ENCODE results near the gene CENPS.
"Not testable (repeated sequence)": the region's sequence is repeated elsewhere in the genome, so short reads cannot be mapped to it uniquely, and the experiment has no call there.

The CENPS gene

GRCh38 chr1:10456661-10457060 lies 26.4 kb downstream of the CENPS start:
- DNase-seq: no peak

GRCh38 chr1:10457462-10457861 lies 27.2 kb downstream of the CENPS start:
- DNase-seq: not testable (repeated sequence)

GRCh38 chr1:10457875-10458274 lies 27.6 kb downstream of the CENPS start:
- DNase-seq: no peak

- DNase-seq: peak; percentile 89
Measured at GRCh38 chr1:10459184-10459583, 29.0 kb downstream of the CENPS start.

GRCh38 chr1:10467078-10467477 lies 36.8 kb downstream of the CENPS start:
- DNase-seq: no peak

- DNase-seq: no peak
Measured at GRCh38 chr1:10470043-10470442, 39.8 kb downstream of the CENPS start.

GRCh38 chr1:10471411-10472219 lies 41.4 kb downstream of the CENPS start:
- DNase-seq: peak; percentile 1

- peak; percentile 94 for DNase-seq
Measured at GRCh38 chr1:10472220-10473144, 42.2 kb downstream of the CENPS start, which contains the start of gene DFFA. TSS of gene DFFA (minus strand) at chr1:10472529. CDS start at chr1:10472458, 71 bp downstream.

GRCh38 chr1:10473145-10473765 lies 43.0 kb downstream of the CENPS start:
- DNase-seq: no peak

GRCh38 chr1:10474309-10474612 lies 44.0 kb downstream of the CENPS start:
- not testable (repeated sequence) for DNase-seq

- DNase-seq: peak; percentile 91
Measured at GRCh38 chr1:10474613-10475507, 44.6 kb downstream of the CENPS start, which contains the start of gene PEX14. TSS of gene PEX14 (plus strand) at chr1:10474950. CDS start at chr1:10474967, 17 bp downstream.

- no peak for DNase-seq
Measured at GRCh38 chr1:10475510-10475909, 45.3 kb downstream of the CENPS start.

GRCh38 chr1:10479296-10479695 lies 49.1 kb downstream of the CENPS start:
- DNase-seq: no peak

- no peak for DNase-seq
Measured at GRCh38 chr1:10480614-10481013, 50.4 kb downstream of the CENPS start.

GRCh38 chr1:10484521-10484920 lies 54.3 kb downstream of the CENPS start:
- DNase-seq: no peak

GRCh38 chr1:10489291-10490055 lies 59.2 kb downstream of the CENPS start:
- DNase-seq: no peak

GRCh38 chr1:10490286-10490970 lies 60.2 kb downstream of the CENPS start:
- DNase-seq: no peak
